Mesothelial cell of epicardium (in vitro differentiated cells): ENCODE measurements around the gene ATP10B. TPM values are rescaled to one million over a fixed set of nuclear protein-coding genes. Genes with fewer than 3 reads are reported as not detected.

Experiments used
- DNase-seq, 2 experiments: peaks; one replicate each; pipeline ENCODE4 v3.0.0; 2021; ENCODE audit warnings: low spot score in 2 of 2; ENCODE audit not compliant: unreplicated experiment in 2 of 2
- H3K27ac Mint-ChIP-seq: 2 replicates; pipeline ENCODE4 v1.8.0; 2021; ENCODE audit warnings: mixed read lengths
- H3K27me3 Mint-ChIP-seq: 2 replicates; pipeline ENCODE4 v1.8.0; 2021; ENCODE audit warnings: low read depth, mixed read lengths
- H3K36me3 Mint-ChIP-seq: 2 replicates; pipeline ENCODE4 v1.8.0; 2021; ENCODE audit warnings: mixed read lengths
- H3K4me1 Mint-ChIP-seq: 2 replicates; pipeline ENCODE4 v1.8.0; 2021; ENCODE audit warnings: mixed read lengths
- H3K4me3 Mint-ChIP-seq: 2 replicates; pipeline ENCODE4 v1.8.0; 2021; ENCODE audit warnings: mild to moderate bottlenecking, moderate library complexity, mixed read lengths
- H3K9me3 Mint-ChIP-seq: 2 replicates; pipeline ENCODE4 v1.8.0; 2021; ENCODE audit warnings: mixed read lengths
- total RNA-seq: library from RNA; stranded (reverse); gene quantifications from 3 replicates; pipeline ENCODE4 v1.2.1, GENCODE V29; 2021
- TF ChIP-seq, protein P1 (sequence below): fragments of 200-600 bp; sonication (generic); IDR thresholded peaks from one replicate; pipeline ENCODE4 v1.5.0; 2021; ENCODE audit warnings: antibody characterized with exemption; ENCODE audit not compliant: unreplicated experiment

Gene ATP10B
- total RNA-seq, 1 donor from 2014 or later, result not detected

DNA sequence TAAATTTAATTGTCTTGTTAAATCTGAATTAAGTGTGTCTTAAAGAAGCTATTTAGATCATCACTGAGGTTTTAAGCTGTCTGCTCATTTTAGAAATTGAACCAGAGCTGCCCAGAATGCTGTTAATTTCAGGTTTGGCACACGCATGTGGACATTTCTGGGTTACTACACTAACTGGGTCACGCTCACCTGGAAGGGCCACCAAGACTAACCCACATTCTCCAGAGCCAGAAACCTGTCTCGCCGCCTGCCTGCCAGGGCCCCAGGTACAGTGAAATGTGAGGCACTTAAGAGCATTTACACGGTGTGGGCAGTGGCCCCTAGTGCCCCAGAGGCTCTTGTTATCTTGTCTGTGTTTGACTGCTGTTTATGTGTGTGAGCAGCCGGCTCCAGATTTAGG is 46.6 kb downstream of the ATP10B start:
- no peaks in the 10 kb centered on the region for H3K36me3 Mint-ChIP-seq
- no peak overlapping the region for H3K27ac Mint-ChIP-seq
- TF ChIP-seq, protein P1, sequence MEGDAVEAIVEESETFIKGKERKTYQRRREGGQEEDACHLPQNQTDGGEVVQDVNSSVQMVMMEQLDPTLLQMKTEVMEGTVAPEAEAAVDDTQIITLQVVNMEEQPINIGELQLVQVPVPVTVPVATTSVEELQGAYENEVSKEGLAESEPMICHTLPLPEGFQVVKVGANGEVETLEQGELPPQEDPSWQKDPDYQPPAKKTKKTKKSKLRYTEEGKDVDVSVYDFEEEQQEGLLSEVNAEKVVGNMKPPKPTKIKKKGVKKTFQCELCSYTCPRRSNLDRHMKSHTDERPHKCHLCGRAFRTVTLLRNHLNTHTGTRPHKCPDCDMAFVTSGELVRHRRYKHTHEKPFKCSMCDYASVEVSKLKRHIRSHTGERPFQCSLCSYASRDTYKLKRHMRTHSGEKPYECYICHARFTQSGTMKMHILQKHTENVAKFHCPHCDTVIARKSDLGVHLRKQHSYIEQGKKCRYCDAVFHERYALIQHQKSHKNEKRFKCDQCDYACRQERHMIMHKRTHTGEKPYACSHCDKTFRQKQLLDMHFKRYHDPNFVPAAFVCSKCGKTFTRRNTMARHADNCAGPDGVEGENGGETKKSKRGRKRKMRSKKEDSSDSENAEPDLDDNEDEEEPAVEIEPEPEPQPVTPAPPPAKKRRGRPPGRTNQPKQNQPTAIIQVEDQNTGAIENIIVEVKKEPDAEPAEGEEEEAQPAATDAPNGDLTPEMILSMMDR, result no peak
- H3K27me3 Mint-ChIP-seq, result peaks cover 5% of the 10 kb centered on the region
- H3K4me1 Mint-ChIP-seq, result no peaks in the 10 kb centered on the region
- no peak overlapping the region for H3K4me3 Mint-ChIP-seq
- H3K9me3 Mint-ChIP-seq, result no peaks in the 10 kb centered on the region
- no peak for DNase-seq

DNA sequence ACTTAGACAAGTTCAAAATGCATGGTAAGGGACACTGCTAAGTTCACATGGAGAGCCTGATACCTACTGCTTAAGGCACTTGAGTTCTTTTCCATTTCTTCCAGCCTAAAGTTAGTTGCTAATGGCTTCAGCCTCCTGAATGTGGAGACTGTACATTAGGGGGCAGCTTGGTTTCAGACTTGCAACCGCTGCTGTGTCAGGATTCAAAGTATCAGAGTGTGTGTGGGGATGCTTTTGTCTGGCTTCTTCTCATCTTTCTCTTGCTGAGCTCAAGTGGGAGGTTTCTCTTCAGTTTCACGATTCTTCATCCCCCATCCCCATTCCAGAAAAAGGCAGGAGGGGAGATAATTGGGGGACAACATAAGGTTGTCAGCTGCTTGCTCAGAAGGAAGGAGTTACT is 49.4 kb downstream of the ATP10B start:
- no peaks in the 10 kb centered on the region for H3K27me3 Mint-ChIP-seq
- H3K27ac Mint-ChIP-seq, result no peak overlapping the region
- H3K36me3 Mint-ChIP-seq, result no peaks in the 10 kb centered on the region
- DNase-seq, result no peak
- no peaks in the 10 kb centered on the region for H3K4me1 Mint-ChIP-seq
- H3K9me3 Mint-ChIP-seq, result no peaks in the 10 kb centered on the region
- H3K4me3 Mint-ChIP-seq, result no peak overlapping the region
- TF ChIP-seq, protein P1, result no peak

DNA sequence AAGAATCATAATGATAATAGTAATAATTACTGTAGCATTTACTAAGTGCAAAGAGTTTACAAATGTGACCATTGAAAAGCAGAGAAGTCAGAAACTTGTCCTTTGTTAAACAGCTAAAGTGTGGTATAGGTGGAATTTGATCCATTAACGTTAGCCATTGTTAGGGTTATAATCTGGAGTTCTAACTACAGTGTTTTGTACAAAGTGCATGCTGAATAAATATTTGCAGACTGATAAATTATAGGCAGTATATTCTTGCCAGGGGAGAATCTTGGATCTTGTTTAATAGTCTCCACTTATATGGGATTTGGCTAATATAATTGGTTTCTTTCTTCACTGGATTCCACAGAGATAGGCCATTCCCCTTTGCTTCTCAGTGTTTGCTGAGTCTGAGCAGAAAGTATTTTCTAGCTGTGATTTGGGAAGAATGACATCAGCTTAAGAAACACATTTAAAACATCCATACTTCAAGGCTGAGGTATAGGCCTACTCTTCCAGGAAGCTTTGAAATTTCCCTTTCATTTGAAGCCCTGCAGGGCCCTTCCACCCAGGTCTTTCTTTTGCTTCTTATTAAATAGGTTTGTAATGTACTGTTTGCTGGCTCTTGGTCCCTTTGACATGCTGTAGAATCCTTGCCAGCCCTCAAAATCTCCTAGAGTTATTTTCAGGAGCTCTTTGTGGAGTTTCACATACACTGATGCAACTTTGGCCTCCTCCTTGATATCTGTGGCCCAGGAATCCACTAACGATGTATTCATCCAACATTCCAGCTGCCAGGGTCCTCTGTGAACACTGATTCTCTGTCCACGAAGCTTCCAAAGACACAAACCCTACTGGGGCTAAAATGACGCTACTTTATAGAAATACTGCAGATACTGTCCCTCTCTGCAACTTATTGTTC is 51.4 kb downstream of the ATP10B start:
- H3K27me3 Mint-ChIP-seq, result no peaks in the 10 kb centered on the region
- no peak overlapping the region for H3K4me3 Mint-ChIP-seq
- no peaks in the 10 kb centered on the region for H3K36me3 Mint-ChIP-seq
- TF ChIP-seq, protein P1, result no peak
- no peaks in the 10 kb centered on the region for H3K9me3 Mint-ChIP-seq
- H3K27ac Mint-ChIP-seq, result no peak overlapping the region
- no peak for DNase-seq
- H3K4me1 Mint-ChIP-seq, result no peaks in the 10 kb centered on the region

DNA sequence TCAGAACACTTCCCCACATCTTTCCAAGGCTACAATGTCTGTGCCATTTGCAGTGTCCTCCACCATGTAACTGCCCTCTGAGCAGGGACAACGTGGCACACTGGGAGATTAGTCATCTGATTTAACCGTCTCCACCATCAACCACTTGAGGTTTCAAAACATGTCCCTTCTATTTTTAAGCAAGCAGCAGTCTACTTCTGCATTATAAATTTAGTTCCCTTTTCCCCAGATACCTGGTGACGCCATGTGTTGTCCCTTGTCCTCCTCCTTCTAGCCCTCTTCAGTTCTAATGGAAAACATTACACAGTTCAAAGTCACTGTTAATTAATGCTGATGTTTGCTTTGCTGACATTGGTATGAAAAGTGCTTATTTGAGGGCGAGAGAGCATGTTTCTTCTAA is 52.8 kb downstream of the ATP10B start:
- Mint-ChIP-seq H3K27ac (no peak overlapping the region), H3K4me1 (no peaks in the 10 kb centered on the region), H3K27me3 (no peaks in the 10 kb centered on the region), H3K9me3 (no peaks in the 10 kb centered on the region), H3K36me3 (no peaks in the 10 kb centered on the region), H3K4me3 (no peak overlapping the region)
- DNase-seq, result no peak
- TF ChIP-seq, protein P1, result no peak

DNA sequence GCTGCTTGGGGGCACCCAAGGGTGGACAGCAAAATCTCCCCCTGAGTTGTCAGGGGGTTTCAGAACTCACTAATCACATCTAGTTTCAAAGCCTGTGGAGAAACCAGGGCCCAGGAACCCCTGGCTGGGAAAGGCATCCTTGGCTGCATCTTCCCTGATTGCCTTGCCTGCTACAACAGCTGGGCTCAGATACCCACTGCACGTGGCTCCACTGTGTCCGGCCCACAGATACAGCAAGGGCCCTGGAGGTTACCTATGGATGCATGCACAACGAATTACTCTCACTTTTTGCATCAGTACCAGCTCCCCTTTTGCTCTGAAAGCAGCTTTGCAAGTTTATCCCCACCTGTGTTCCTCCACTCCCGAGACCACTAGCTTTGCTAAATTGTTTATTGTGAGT is 55.0 kb downstream of the ATP10B start:
- Mint-ChIP-seq H3K4me1 (no peaks in the 10 kb centered on the region), H3K27ac (no peak overlapping the region), H3K9me3 (no peaks in the 10 kb centered on the region), H3K4me3 (no peak overlapping the region), H3K36me3 (no peaks in the 10 kb centered on the region), H3K27me3 (no peaks in the 10 kb centered on the region)
- no peak for DNase-seq
- TF ChIP-seq, protein P1, result no peak
